SK-N-SH (cell line): Measurements from ENCODE around the gene HOXA1.

Experiments used
- CTCF ChIP-seq: fragments of 200-600 bp; sonication (generic); IDR thresholded peaks from 2 replicates; pipeline ENCODE4 v1.6.1; 2017; ENCODE audit warnings: antibody characterized with exemption, mild to moderate bottlenecking, moderate library complexity
- POLR2AphosphoS5 ChIP-seq: IDR thresholded peaks from 2 replicates; pipeline ENCODE4 v1.6.1; 2012; ENCODE audit warnings: low read depth, low read length
- RXRA ChIP-seq: IDR thresholded peaks from 2 replicates; pipeline ENCODE4 v1.4.0; 2012; ENCODE audit warnings: low read depth, mild to moderate bottlenecking, borderline replicate concordance
- TCF12 ChIP-seq: IDR thresholded peaks from 2 replicates; pipeline ENCODE4 v1.4.0; 2012
- USF2 ChIP-seq: fragments of 150-350 bp; IDR thresholded peaks from 2 replicates; pipeline ENCODE4 v1.6.1; 2017; ENCODE audit warnings: antibody characterized with exemption, low read length, low read depth, borderline replicate concordance

- TF ChIP-seq USF2: no peak
- TF ChIP-seq CTCF: no peak
- TF ChIP-seq POLR2AphosphoS5: no peak
- TF ChIP-seq TCF12: no peak
- TF ChIP-seq RXRA: no peak
Measured at GRCh38 chr7:27078616-27079233, 17.1 kb downstream of the HOXA1 start.
